GM21529 (cell line): Measurements from ENCODE around the gene TMEM63B.
A peak's percentile ranks its signal among the peaks of the same experiment; 100 is the strongest.

Source experiments
- ATAC-seq: cut with Tn5 transposase; IDR thresholded peaks from one replicate; pipeline ENCODE4 v1.9.1; 2021; ENCODE audit not compliant: unreplicated experiment

TMEM63B gene

DNA sequence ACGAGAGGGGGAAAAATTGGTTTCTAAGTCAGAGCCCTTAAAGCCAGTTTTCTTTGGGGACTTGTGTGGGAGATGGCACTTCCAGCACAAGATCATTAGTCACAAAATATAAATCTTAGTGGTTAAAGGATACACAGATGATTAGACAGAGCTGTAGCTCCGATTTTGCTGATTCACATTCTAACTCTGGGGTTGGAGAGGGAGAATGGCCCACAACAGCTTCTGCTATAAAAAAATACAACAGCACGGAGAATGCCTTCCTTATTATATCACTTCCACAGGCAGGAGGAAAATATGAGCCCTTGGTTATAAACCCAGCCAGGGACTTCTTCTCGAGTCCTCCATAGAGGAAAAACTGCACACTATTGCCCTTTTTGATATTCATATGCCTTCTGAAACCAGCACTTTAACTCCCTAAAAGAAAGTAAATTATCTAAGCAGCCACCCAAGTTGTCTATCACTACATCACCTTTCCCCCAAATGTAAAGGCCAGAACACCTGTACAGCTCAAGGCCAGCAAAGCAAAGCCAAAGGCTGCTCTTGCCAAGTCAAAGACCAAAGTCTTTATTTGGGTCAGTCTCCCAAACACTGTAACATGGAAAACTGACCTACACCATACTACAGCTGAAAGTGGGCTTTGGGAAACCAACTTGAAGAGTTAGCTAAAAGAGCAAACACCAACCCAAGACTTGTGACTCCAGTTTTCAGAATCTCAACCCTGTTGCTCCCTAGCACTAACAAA, 10.5 kb upstream of the TMEM63B start:
- ATAC-seq = no peak

- ATAC-seq = no peak
Measured at GRCh38 chr6:44117397-44118128, 9.8 kb upstream of the TMEM63B start.

- ATAC-seq = no peak
Measured at GRCh38 chr6:44119704-44120262, 7.6 kb upstream of the TMEM63B start.

- no peak for ATAC-seq
Measured at GRCh38 chr6:44120692-44121443, 6.5 kb upstream of the TMEM63B start.

DNA sequence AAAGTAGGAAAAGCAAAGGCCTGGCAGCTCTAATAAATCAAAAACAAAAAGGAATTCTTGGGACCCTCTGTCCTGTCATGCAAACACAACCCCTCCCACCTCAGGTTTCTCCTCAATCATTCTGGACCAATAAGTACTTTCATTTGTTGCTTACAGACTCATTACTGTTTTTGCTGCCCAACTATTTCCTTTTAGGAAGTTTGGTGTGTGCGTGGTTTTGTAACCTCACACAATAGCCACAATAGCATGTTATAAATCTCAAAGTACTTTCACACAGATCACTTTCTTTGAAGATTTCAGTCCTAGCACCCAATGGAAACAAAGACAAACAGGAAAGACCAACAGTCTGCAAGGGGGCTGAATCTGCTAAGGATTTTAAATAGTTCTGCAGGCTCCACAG, 4.6 kb upstream of the TMEM63B start:
- no peak for ATAC-seq

DNA sequence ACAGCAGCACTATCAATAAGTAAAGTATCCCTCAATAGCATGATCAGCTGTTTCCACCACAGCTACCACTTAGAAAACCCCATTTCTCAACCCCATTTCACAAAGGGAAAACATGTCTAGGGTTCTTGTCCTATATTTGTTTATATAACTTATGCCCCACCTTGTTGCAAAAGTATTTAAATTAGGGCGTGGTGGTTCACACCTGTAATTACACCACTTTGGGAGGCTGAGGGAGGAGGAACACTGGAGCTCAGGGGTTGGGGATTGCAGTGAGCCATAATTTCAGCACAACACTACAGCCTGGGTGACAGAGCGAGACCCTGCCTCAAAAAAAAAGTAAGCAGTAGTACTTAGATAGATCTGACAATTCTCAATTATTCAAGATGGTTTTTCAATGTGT, 3.8 kb upstream of the TMEM63B start:
- no peak for ATAC-seq

DNA sequence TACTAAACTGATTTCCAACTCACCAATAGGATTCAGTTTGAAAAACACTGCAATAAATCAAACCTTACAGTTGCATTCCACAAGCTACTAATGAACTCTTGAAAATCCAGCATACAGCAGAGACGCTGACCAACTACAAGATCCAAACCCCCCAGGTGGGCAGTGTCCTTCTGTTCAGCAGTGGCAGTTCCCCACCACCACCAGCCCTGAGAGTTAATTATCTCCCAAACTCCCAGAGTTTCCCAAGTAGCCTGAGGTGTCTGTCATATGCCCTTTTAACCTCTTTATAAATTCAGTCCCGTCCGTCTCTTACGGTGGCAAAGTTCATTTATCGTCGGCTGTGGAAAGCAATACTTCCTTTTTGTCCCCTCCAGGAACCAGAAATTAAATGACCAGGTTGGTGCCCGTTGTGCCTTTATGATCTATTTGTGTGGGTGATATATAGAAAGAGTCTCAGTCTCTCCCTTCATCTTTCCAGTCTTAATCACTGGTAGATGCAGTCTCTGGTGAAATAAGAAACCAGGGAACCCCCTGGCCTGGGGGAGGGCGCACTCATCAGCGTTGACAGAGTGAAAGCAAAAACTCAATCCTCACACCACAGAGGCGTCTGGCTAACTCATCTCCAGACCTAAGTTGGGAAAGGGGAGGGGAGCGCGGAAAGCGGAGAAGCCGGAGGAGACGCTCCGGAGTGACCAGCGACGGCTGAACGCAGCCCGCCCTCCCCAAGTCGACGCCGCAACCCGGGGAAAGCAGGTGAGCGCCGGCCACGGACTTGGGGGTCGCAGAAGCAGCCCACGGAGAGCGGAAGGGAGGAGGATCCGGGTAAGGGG, 819 bp upstream of the TMEM63B start:
- peak; percentile 39 for ATAC-seq

GRCh38 chr6:44128020-44128917, 915 bp downstream of the TMEM63B start:
- ATAC-seq = no peak

GRCh38 chr6:44129841-44130322, 2.5 kb downstream of the TMEM63B start:
- no peak for ATAC-seq

DNA sequence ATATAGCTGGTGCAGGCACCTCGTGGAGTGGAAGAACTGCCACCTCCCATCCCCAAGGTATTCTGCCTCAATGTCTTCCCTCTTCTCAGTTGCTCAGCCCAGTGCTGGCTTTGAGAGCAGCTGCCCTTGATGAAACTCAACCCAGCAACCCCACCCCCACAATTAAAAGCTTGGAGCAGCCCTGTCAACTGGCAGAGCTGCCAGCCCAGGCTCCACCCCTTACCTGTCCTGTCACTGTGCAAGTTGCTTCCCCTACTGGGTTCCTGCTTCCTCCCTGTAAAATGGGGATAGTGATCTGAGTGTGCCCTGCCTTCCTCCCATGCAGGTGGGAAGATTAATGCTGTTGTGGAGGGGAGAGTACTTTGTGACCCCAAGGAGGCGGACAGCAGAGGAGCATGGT, 4.5 kb downstream of the TMEM63B start:
- no peak for ATAC-seq

DNA sequence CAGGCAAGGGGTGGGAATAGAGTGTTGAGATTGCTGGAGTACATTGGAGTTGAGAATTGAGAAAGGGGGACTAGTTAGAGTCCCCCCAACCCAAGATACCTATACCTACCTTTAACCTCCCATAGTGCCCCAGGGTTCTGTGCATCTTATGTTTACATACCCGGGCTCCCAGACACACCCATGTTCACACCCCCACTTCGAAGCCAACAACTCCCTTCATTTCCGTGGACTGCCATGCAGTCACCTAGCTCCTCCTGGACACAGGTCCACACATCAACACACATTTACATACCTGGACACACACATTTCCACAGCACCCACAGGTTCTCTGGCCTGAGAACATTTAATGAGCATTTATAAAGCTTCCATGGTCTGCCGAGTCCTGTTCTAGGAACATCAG, 5.1 kb downstream of the TMEM63B start:
- no peak for ATAC-seq

- ATAC-seq = no peak
Measured at GRCh38 chr6:44133003-44133931, 5.9 kb downstream of the TMEM63B start.

GRCh38 chr6:44133981-44134711, 6.8 kb downstream of the TMEM63B start:
- ATAC-seq = no peak

DNA sequence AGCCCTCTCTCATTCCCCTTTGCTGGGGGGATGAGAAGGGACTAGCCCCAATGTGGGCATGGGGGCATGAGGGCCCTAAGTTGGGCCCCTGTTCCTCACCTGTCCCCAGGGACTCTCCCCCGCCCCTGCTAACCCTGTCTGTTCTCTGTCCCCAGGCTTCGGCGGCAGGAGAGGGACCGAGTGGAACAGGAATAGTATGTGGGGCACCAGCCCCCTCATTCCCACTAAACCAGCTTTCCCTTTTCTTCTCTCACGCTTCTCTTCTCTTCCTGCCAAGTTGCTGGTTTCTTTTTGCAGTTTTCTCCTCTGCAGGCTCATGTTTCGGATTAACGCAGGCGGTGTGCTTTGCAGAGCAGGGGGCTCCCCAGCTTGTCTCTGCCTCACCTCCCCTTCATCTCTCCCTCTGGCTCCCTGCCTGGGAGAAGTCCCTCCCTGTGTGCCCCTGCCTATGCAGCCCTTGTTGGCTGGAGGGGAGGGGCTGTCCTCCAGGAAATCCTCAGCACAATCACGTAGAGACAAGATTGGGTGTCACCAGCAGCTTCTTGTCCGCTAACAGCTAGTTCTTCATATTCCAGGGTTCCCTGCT, 7.9 kb downstream of the TMEM63B start:
- ATAC-seq = no peak

- no peak for ATAC-seq
Measured at GRCh38 chr6:44135875-44136274, 8.5 kb downstream of the TMEM63B start.

DNA sequence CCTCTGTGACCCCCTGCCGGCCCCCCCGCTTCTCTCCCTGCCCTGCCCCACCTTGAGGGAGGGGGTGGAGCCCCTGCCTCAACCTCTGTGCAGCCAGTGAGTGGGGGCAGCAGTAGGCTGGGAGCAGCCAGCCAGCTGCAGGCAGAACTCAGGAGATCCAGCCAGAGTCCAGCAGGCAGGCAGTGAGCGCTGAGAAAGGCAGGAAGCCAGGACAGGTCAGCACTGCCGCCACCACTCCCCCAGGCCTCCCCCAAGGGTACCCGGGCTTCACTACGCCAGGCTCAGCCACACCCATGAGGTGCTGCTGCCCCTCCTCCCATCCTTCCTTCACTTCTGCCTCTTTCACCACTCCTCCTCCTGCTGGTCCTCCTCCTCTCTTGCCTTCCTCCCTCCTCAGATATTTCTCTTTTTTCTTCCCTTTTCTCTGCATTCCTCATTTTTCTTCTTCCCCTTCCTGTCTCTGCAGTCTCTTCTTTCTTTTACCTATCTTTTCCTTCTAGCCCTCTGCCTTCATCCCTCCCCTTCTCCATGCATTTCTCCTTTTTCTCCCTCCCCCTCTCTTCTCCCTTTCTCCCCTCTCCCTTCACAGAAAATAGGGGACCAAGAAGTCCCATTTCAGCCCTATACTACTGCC, 11.5 kb downstream of the TMEM63B start:
- no peak for ATAC-seq

- ATAC-seq = no peak
Measured at GRCh38 chr6:44139351-44139743, 12.0 kb downstream of the TMEM63B start.
